Superior temporal gyrus (tissue), 1 donor: Measurements from ENCODE around the gene PLB1.

Source experiments
- DNase-seq: peaks from one replicate; pipeline ENCODE4 v3.0.0-alpha.2; 2016; ENCODE audit errors: extremely low spot score

The PLB1 gene

GRCh38 chr2:28497206-28497605 lies 1.3 kb downstream of the PLB1 start:
- no peak for DNase-seq

DNA sequence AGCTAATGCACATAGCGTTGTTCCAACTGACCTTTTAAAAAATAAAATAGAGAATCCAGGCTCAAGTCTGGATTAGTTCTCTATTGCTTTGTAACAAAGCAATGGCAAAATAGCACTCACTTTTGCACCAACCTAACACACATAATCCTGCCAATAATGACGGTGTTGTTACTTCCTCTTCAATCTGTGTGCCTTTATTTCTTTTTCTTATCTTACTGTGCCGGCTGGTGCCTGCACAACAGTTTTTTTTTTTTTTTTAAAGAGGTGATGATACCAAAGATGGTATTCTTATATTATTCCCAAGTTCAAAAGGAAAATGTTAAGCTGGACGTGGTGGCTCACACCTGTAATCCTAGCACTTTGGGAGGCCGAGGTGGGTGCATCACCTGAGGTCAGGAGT lies 3.4 kb downstream of the PLB1 start:
- no peak for DNase-seq

DNA sequence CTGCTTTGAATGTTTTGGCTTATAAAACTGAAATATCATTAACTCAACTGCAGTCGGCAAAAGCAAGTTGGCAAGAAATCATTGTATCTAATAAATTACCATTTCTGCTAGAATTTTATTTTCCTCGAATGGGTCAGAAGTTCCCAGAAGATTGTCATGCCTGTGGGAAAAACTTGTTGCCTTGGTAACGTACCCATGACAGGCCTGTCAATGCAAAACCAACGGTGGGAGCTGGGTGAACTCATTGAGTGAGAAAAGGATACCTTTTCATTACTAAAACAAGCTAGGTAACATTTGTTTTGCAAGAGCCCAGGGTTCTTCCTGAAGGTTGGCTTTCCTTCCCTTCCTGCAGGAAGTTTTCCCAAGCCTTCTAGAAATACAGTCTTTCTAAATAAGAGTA lies 9.5 kb downstream of the PLB1 start:
- no peak for DNase-seq

- no peak for DNase-seq
These were observed 10.5 kb downstream of the PLB1 start for GRCh38 chr2:28506112-28506910.

DNA sequence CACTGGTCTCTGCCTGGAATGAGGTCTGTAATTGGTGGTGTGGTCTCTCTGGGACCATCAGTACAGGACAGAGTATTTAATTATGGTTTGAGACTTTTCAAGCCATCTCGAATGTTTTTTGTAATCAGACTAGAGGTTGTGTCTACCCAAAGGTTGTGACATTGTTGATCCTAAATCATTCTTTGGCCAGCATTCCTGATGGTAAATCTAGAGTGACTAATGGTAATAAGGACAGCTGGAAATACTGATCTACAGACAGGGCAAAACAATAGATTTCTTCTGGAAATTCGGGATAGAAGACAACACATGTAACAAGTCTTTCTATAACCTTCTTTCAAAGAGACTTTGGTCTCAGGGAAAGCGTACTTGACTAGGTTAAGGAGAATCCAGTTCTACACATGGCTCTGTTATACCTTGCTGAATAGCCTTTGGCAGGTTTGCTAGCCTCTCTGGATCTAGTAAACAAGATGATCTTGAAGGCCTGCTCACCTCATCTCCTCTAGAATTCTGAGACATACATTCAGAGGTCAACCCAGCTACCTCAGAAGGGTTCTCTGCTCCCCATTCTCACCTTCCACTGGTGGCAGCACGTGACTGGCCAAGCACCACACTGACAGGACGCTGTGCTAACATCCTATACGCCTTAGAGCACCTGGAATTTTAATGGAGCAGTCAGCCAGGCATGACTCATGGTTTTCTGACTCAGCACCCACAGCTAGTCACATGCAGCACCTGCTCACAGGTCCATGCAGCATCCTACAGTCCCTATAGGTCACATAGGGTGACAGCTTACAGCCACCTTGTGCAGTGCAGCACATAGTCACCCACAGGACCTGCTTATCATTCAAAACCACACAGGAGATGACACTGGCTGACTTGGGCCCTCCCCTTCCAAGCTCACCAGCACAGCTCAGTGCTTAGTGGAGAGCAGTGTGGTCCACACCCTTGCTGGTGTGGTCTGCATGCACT lies 12.2 kb downstream of the PLB1 start:
- no peak for DNase-seq

DNA sequence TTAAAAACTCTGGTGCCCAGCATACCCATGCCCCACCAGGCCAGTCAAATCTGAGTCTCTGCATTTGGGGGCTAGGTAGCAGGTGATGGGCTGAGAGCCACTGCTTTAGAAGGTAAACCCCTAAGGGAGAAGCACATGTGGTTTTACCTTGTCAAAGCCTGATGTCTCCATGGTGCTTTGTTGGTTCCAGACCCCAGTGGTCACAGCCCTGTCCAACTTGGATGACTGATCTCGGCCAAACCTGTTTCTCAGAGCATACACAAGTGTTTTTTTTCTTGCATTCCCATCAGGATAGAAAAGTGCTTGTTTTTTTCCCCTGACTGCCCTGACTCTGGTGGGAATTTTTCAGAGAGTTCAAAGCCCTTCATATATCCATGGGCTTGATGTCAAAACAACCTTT lies 13.5 kb downstream of the PLB1 start:
- DNase-seq, result no peak

DNA sequence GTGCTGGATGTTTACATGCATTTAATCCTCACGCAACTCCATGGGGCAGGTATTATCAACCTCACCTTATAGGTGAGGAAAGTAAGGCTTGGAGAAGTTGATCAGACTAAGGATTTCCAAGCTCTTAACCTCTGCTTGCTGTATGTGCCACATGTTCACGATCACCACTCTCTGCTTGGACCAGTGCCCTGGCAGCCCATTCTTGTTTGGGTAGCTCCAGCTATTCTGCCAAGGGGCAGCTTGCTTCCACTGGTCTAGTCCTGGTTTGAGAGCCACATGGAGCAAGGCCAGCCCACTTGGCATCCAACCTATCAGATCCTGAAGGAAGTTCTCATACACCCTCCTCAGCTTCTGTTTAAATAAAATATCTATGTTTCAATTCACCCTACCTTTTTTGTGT lies 14.3 kb downstream of the PLB1 start:
- no peak for DNase-seq

DNA sequence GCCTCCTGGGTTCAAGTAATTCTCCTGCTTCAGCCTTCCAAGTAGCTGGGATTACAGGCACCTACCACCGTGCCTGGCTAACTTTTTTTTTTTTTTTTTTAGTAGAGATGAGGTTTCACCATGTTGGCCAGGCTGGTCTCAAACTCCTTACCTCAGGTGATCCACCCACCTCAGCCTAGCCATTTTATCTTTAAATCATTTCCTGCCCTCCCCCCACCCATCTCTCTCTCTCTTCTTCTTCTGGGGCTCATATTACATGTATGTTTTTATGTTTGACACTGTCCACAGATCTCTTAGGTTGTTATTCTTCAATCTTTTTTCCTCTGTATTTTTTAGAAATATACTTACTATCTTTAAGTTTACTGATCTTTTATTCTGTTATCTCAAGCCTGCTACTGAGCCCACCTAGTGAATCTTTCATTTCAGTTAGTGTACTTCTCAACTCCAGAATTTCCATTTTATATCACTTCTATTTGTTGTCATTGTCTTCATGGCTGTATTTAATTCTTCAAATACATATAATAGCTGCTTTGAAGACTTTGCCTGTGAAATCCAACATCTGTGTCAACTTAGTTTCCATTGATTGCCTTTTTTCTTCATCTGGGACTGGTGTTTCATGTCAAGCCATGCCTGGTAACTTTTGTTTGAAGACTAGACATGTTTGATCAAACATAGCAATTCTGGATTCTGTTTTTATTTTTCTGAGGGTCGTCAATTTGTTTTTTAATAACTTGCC lies 16.2 kb downstream of the PLB1 start:
- no peak for DNase-seq

DNA sequence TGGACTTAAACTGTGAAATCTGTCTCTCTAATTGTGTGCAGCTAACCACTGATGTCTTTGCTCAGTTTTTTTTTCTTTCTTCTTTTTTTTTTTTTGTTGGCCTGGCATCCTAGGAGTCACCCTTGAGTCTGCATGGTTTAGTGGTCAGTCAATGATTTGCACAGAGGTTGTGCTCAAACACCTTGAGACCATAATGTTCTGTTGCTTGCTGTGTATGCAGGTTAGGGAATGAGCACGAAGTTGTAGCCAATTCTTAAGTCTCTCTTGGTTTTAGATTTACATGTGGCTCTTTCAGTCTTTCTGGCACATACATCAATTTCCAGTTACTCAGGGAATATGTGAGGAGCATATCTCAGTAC lies 16.7 kb downstream of the PLB1 start:
- no peak for DNase-seq

- DNase-seq, result no peak
These were observed 17.2 kb downstream of the PLB1 start for GRCh38 chr2:28513097-28513496.

DNA sequence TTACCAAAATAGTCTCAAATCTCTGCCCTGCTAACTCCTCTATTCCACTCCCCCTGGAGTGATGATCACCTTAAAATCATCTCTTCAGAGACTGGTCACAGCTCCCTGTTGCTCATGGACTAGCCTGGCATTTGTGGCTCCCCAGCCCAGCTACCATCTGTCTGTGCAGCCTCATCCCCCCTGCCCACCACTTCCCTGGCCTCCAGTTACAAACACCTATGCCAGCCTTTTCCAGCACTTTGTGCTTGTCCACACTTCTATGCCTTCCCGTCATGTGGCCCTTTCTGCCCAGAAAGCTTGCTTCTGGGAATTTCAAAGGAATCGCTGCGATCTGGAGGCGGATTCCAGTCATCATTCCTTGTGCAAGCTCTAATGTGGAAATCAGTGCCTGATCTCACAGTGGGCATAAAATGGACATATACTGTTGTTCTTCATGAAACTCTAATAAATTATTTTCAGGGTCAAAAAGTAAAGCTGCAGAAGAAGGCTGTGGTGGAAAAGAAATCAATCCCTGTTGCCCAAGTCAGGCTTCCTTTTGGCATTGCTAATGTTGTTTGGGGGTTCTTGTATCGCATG lies 19.4 kb downstream of the PLB1 start:
- no peak for DNase-seq

GRCh38 chr2:28516430-28516829 lies 20.6 kb downstream of the PLB1 start:
- DNase-seq, result no peak

GRCh38 chr2:28516950-28517349 lies 21.1 kb downstream of the PLB1 start:
- DNase-seq, result no peak

GRCh38 chr2:28521663-28522062 lies 25.8 kb downstream of the PLB1 start:
- no peak for DNase-seq

- DNase-seq, result no peak
These were observed 26.6 kb downstream of the PLB1 start for GRCh38 chr2:28522481-28522880.

DNA sequence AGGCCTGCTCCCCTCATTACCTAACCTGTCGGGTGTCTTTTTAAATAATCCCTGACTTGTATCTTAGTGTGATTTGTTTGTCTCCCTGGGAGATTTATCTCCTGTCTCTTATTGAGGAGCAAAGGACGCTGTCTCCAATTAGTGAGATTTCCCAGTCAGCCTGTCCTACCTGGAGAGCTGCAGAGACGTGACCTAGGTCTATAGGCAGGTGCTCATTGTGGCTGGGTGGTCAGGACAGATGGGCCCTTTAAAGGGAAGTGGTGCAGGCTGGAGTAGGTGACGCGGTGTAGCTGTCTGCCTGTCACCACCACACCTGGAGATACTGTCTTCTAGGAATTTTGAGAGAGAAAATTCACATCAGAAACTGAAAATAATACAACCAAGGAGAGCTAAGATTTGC lies 28.0 kb downstream of the PLB1 start:
- DNase-seq, result no peak

GRCh38 chr2:28525481-28525880 lies 29.6 kb downstream of the PLB1 start:
- no peak for DNase-seq

DNA sequence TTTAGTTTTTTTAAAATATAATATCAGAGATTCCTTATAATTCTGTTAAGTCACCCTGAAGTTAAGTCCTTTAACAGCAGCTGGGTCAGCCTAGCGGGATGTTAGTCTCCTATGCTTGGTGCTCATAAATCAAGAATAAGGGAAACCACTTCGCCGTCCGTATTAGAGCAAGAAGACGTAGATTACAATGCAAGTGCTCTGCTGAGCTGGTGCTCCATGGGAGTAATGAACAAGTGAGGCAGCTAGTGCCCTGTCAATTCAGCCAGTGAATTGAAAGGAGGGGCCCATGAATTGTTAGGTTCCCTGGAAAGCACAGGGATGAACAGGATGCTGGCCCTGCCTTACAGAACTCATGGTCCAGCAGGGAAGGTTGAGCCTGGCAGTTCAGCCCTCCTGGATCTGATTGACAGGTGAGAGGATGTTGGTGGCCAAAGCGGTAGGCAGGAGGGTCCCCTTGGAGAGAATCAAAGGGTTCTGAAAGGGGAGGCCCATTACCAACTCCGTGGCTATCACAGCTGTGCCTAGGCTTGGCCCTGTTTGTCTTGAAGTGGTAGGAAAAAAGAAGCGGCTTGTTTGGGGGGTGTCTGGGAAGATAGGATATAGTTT lies 30.8 kb downstream of the PLB1 start:
- no peak for DNase-seq

- no peak for DNase-seq
These were observed 31.3 kb downstream of the PLB1 start for GRCh38 chr2:28527196-28527595.

GRCh38 chr2:28528206-28528605 lies 32.3 kb downstream of the PLB1 start:
- DNase-seq, result no peak

DNA sequence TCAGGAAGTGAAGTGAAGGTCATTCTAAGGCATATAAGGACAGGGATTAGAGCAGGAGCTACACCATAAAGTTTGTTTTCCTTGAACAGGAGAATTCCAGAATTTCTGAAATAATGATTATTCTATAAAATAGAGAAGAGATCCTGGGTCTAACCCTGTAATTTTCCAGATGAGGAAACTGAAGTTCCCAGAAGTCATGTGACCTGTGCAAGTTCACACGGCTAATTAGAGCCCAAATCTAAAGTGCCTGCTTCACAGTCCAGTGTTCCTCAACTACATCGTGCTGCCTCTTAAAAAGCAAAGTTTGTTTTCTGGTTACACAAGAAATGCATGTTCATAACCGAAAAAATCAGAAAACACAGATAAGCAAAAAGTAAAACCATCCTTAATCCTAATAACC lies 34.9 kb downstream of the PLB1 start:
- DNase-seq, result no peak

GRCh38 chr2:28532399-28532798 lies 36.5 kb downstream of the PLB1 start:
- no peak for DNase-seq
